Mesenchymal stem cell (in vitro differentiated cells and primary cell): ENCODE data around the gene STAB1. TPM values are rescaled to one million over a fixed set of nuclear protein-coding genes. Genes with fewer than 3 reads are reported as not detected.

Experiments used
- DNase-seq: peaks from one replicate; pipeline ENCODE4 v3.0.0-alpha.2; 2013
- H2AFZ ChIP-seq: one replicate; pipeline ENCODE4 v1.6.1; 2013; ENCODE audit warnings: low read depth, mild to moderate bottlenecking, control low read depth, inconsistent platforms, low read length, moderate library complexity
- H2AK5ac ChIP-seq: 2 replicates; pipeline ENCODE4 v1.6.1; 2013; ENCODE audit warnings: low read length, moderate library complexity, mild to moderate bottlenecking, inconsistent platforms; ENCODE audit not compliant: severe bottlenecking
- H2BK120ac ChIP-seq: one replicate; pipeline ENCODE4 v1.6.1; 2013; ENCODE audit warnings: low read depth, mild to moderate bottlenecking, inconsistent platforms, low read length, moderate library complexity
- H2BK12ac ChIP-seq, 2 experiments: one replicate each; pipeline ENCODE4 v1.6.1; 2013; ENCODE audit warnings: inconsistent platforms in 2 of 2, low read length in 2 of 2, mild to moderate bottlenecking in 2 of 2, moderate library complexity in 2 of 2, control low read depth in 1 of 2
- H2BK15ac ChIP-seq: one replicate; pipeline ENCODE4 v1.6.1; 2013; ENCODE audit warnings: mild to moderate bottlenecking, low read depth, inconsistent platforms; ENCODE audit not compliant: poor library complexity, severe bottlenecking
- H2BK5ac ChIP-seq: 2 replicates; pipeline ENCODE4 v1.6.1; 2013; ENCODE audit warnings: low read depth, mild to moderate bottlenecking, low read length, control low read depth, inconsistent platforms; ENCODE audit not compliant: poor library complexity, severe bottlenecking
- H3K14ac ChIP-seq, 2 experiments: one replicate each; pipeline ENCODE4 v1.6.1; 2013; ENCODE audit warnings: inconsistent platforms in 2 of 2, low read length in 2 of 2, control low read depth in 1 of 2, mild to moderate bottlenecking in 1 of 2, moderate library complexity in 1 of 2
- H3K18ac ChIP-seq, 2 experiments: one replicate each; pipeline ENCODE4 v1.6.1; 2013; ENCODE audit warnings: inconsistent platforms in 2 of 2, low read length in 2 of 2, control low read depth in 1 of 2, low read depth in 1 of 2, mild to moderate bottlenecking in 1 of 2
- H3K23ac ChIP-seq, 2 experiments: one replicate each; pipeline ENCODE4 v1.6.1; 2013; ENCODE audit warnings: inconsistent platforms in 2 of 2, low read length in 2 of 2, mild to moderate bottlenecking in 2 of 2, moderate library complexity in 2 of 2, control low read depth in 1 of 2
- H3K27ac ChIP-seq: 2 replicates; pipeline ENCODE4 v1.5.1; 2013; ENCODE audit warnings: mild to moderate bottlenecking, moderate library complexity, low read length, control low read depth, inconsistent platforms; ENCODE audit not compliant: poor library complexity, severe bottlenecking
- H3K27me3 ChIP-seq, 2 experiments: 2 replicates each; pipeline versions ENCODE4 v1.6.1 to v1.7.0; 2013; ENCODE audit warnings: low read length in 2 of 2, mild to moderate bottlenecking in 2 of 2, moderate library complexity in 2 of 2, control low read depth in 1 of 2, inconsistent platforms in 1 of 2; ENCODE audit not compliant: control insufficient read depth in 1 of 2, insufficient read depth in 1 of 2
- H3K36me3 ChIP-seq, 2 experiments: 2 replicates each; pipeline versions ENCODE4 v1.6.1 to v1.7.0; 2013; ENCODE audit warnings: low read length in 2 of 2, control low read depth in 1 of 2, inconsistent platforms in 1 of 2, low read depth in 1 of 2, mild to moderate bottlenecking in 1 of 2; ENCODE audit not compliant: insufficient read depth in 2 of 2, control insufficient read depth in 1 of 2
- H3K4ac ChIP-seq, 2 experiments: one replicate each; pipeline ENCODE4 v1.6.1; 2013; ENCODE audit warnings: inconsistent platforms in 2 of 2, low read length in 2 of 2, mild to moderate bottlenecking in 2 of 2, moderate library complexity in 2 of 2, control low read depth in 1 of 2, low read depth in 1 of 2
- H3K4me1 ChIP-seq: 2 replicates; pipeline ENCODE4 v1.6.1; 2013; ENCODE audit warnings: low read depth, low read length, control low read depth; ENCODE audit not compliant: control insufficient read depth, insufficient read depth
- H3K4me2 ChIP-seq: 2 replicates; pipeline ENCODE4 v1.6.1; 2013; ENCODE audit warnings: low read length, mild to moderate bottlenecking, inconsistent platforms; ENCODE audit not compliant: poor library complexity, severe bottlenecking
- H3K4me3 ChIP-seq, 2 experiments: 2 replicates each; pipeline versions ENCODE4 v1.5.1 to v1.7.0; 2013; ENCODE audit warnings: low read length in 2 of 2, mild to moderate bottlenecking in 2 of 2, control low read depth in 1 of 2, low read depth in 1 of 2; ENCODE audit not compliant: insufficient read depth in 1 of 2
- H3K79me1 ChIP-seq: replicated peaks from 2 replicates; pipeline ENCODE4 v1.6.1; 2013; ENCODE audit warnings: mild to moderate bottlenecking, control low read depth, low read length, inconsistent platforms; ENCODE audit not compliant: poor library complexity, severe bottlenecking
- H3K9ac ChIP-seq: 2 replicates; pipeline ENCODE4 v1.7.0; 2013; ENCODE audit warnings: mild to moderate bottlenecking, low read length, moderate library complexity
- H3K9me3 ChIP-seq: 2 replicates; pipeline ENCODE4 v1.7.0; 2013; ENCODE audit warnings: mild to moderate bottlenecking, low read length; ENCODE audit not compliant: control insufficient read depth
- H4K8ac ChIP-seq: one replicate; pipeline ENCODE4 v1.6.1; 2013; ENCODE audit warnings: inconsistent platforms, mild to moderate bottlenecking, low read length, moderate library complexity
- H4K91ac ChIP-seq: one replicate; pipeline ENCODE4 v1.6.1; 2013; ENCODE audit warnings: mild to moderate bottlenecking, low read length, inconsistent platforms
- WGBS: methylation state at CpG from one replicate; pipeline ENCODE4 v1.1.7; 2013; ENCODE audit warnings: mixed read lengths; 5-methylcytosine and 5-hydroxymethylcytosine counted together
- polyA plus RNA-seq, 2 experiments: library from polyadenylated mRNA; stranded (reverse); fragments of 200-250 nt; gene quantifications; one replicate each; pipeline ENCODE4 v1.2.3, GENCODE V29; 2013

STAB1 gene, protein sequence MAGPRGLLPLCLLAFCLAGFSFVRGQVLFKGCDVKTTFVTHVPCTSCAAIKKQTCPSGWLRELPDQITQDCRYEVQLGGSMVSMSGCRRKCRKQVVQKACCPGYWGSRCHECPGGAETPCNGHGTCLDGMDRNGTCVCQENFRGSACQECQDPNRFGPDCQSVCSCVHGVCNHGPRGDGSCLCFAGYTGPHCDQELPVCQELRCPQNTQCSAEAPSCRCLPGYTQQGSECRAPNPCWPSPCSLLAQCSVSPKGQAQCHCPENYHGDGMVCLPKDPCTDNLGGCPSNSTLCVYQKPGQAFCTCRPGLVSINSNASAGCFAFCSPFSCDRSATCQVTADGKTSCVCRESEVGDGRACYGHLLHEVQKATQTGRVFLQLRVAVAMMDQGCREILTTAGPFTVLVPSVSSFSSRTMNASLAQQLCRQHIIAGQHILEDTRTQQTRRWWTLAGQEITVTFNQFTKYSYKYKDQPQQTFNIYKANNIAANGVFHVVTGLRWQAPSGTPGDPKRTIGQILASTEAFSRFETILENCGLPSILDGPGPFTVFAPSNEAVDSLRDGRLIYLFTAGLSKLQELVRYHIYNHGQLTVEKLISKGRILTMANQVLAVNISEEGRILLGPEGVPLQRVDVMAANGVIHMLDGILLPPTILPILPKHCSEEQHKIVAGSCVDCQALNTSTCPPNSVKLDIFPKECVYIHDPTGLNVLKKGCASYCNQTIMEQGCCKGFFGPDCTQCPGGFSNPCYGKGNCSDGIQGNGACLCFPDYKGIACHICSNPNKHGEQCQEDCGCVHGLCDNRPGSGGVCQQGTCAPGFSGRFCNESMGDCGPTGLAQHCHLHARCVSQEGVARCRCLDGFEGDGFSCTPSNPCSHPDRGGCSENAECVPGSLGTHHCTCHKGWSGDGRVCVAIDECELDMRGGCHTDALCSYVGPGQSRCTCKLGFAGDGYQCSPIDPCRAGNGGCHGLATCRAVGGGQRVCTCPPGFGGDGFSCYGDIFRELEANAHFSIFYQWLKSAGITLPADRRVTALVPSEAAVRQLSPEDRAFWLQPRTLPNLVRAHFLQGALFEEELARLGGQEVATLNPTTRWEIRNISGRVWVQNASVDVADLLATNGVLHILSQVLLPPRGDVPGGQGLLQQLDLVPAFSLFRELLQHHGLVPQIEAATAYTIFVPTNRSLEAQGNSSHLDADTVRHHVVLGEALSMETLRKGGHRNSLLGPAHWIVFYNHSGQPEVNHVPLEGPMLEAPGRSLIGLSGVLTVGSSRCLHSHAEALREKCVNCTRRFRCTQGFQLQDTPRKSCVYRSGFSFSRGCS (N-terminal part only)
- polyA plus RNA-seq (2013, experiment 1 of 2) = not detected
- polyA plus RNA-seq (2013, experiment 2 of 2) = 0.04 TPM

- H3K27ac ChIP-seq = no peak within 1 kb of the TSS
- no peak within 1 kb of the TSS for H2BK120ac ChIP-seq
- no peak within 1 kb of the TSS for H3K14ac ChIP-seq
- H3K4me1 ChIP-seq = peaks cover 66% of the 10 kb centered on the region
- no peaks in the 10 kb centered on the region for H3K27me3 ChIP-seq
- H4K8ac ChIP-seq = peak within 1 kb of the TSS; percentile 50
- H3K4me3 ChIP-seq = peak within 1 kb of the TSS in 1 of 2 experiments; percentile 16
- H4K91ac ChIP-seq = peak within 1 kb of the TSS; percentile 76
- DNase-seq = no peak
- no peak within 1 kb of the TSS for H2BK5ac ChIP-seq
- H3K18ac ChIP-seq = peak within 1 kb of the TSS; percentile 52 to 63
- no peaks in the 10 kb centered on the region for H3K9me3 ChIP-seq
- peak within 1 kb of the TSS; percentile 49 for H3K9ac ChIP-seq
- H2AFZ ChIP-seq = no peak within 1 kb of the TSS
- peaks cover 34 to 47% of the 10 kb centered on the region in 2 experiments for H3K36me3 ChIP-seq
- peak within 1 kb of the TSS; percentile 44 for H2BK15ac ChIP-seq
- no peak within 1 kb of the TSS for H3K23ac ChIP-seq
- H3K4ac ChIP-seq = peak within 1 kb of the TSS; percentile 7 to 59
- H2AK5ac ChIP-seq = no peak within 1 kb of the TSS
- peaks cover 15% of the 10 kb centered on the region for H3K79me1 ChIP-seq
- H3K4me2 ChIP-seq = no peak within 1 kb of the TSS
- WGBS = 93% methylated on average over 25 of the region's 25 CpGs
- peak within 1 kb of the TSS; percentile 56 to 65 for H2BK12ac ChIP-seq
Measured at GRCh38 chr3:52494886-52495495, at the start of gene STAB1. Gene STAB1, plus strand, starts transcription at chr3:52495338. Its CDS starts 76 bp downstream, at chr3:52495414.

GRCh38 chr3:52446042-52446441 lies 49.1 kb upstream of the STAB1 start:
- H2AK5ac ChIP-seq = no peak overlapping the region
- DNase-seq = no peak
- no peaks in the 10 kb centered on the region for H3K9me3 ChIP-seq
- H3K23ac ChIP-seq = no peak overlapping the region
- peaks cover 0 to 10% of the 10 kb centered on the region in 2 experiments for H3K27me3 ChIP-seq
- H2BK15ac ChIP-seq = no peak overlapping the region
- H4K91ac ChIP-seq = peak overlapping the region; percentile 7
- no peak overlapping the region for H2BK120ac ChIP-seq
- no peaks in the 10 kb centered on the region for H3K79me1 ChIP-seq
- peaks cover 19% of the 10 kb centered on the region for H3K4me1 ChIP-seq
- no peak overlapping the region for H3K27ac ChIP-seq
- H4K8ac ChIP-seq = no peak overlapping the region
- H3K4ac ChIP-seq = no peak overlapping the region
- H3K14ac ChIP-seq = no peak overlapping the region
- H2BK5ac ChIP-seq = no peak overlapping the region
- no peak overlapping the region for H3K4me2 ChIP-seq
- no peak overlapping the region for H3K18ac ChIP-seq
- no peaks in the 10 kb centered on the region for H3K36me3 ChIP-seq
- H2AFZ ChIP-seq = no peak overlapping the region
- H3K4me3 ChIP-seq = no peak overlapping the region
- H3K9ac ChIP-seq = no peak overlapping the region
- no peak overlapping the region for H2BK12ac ChIP-seq
- WGBS = 60% methylated on average over 3 of the region's 4 CpGs

DNA sequence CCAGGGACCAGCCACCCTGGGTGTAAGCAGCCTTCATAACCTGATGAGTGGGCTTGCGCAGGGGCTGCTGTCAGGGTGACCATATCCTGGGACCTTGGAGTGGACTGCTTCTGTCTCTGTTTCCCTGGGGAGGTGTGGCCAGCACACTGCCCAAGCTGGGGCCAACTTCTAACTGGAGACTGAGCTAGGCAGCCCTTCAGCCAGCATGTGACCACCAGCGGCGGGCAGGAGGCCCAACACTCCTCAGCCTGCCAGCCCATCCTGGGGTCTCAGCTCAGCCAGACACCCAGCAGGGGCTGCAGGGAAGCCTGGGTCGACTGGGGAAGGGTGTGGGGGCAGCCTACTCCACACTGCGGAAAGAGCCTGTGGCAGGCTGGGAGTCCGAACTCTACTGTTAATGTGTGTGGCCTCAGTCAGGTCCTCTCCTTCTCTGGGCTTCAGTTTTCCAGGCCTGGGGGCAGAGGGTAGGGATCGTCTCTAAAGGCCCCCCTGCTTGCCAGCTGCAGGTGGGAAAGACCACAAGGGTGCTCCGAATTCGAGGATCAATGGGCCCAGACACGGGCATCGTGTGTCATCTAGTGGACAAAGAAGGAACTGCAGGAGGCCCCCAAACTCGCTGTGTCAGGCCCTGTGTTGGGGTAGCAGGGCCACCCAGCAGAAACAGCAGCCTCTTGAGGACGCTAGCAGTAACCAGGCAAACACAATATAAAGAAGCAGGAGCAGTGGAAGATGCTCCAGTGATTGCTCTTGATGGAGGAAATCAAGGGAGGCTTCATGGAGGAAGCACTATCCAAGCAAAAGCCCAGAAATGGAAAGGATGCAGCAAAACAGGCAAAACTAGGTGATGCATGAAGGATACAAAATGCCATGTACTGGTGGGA lies 48.3 kb upstream of the STAB1 start:
- Histone ChIP-seq H3K27ac (no peak overlapping the region), H3K18ac (no peak overlapping the region), H2AK5ac (no peak overlapping the region), H3K4me1 (peaks cover 19% of the 10 kb centered on the region), H4K91ac (no peak overlapping the region), H3K9ac (no peak overlapping the region), H2BK5ac (no peak overlapping the region), H3K79me1 (no peaks in the 10 kb centered on the region), H3K4me3 (no peak overlapping the region), H2BK120ac (no peak overlapping the region), H2BK15ac (no peak overlapping the region), H3K14ac (no peak overlapping the region), H3K4me2 (no peak overlapping the region), H2BK12ac (no peak overlapping the region), H2AFZ (no peak overlapping the region), H3K27me3 (peaks cover 0 to 10% of the 10 kb centered on the region in 2 experiments), H3K23ac (no peak overlapping the region), H3K4ac (no peak overlapping the region), H4K8ac (no peak overlapping the region), H3K9me3 (no peaks in the 10 kb centered on the region), H3K36me3 (no peaks in the 10 kb centered on the region)
- 40% methylated on average over 13 of the region's 13 CpGs for WGBS
- peak; percentile 67 for DNase-seq
